WTC11 (cell line): Measurements from ENCODE around the gene ST6GAL1. TPM values are rescaled to one million over a fixed set of nuclear protein-coding genes. Genes with fewer than 3 reads are reported as not detected.
"Not testable (repeated sequence)": the region's sequence is repeated elsewhere in the genome, so short reads cannot be mapped to it uniquely, and the experiment has no call there.

Source experiments
- ATAC-seq: fragments of 200-7000 bp; cut with Tn5 transposase; 2 replicates; pipeline ENCODE4 v1.10.0; 2021; ENCODE audit warnings: mild to moderate bottlenecking, moderate library complexity
- CTCF ChIA-PET: fragments of 300-600 bp; sonication (Branson Sonifier 250); formaldehyde crosslinking; loops from one replicate; lab custom pipeline; 2021; ENCODE audit warnings: antibody characterized with exemption; lab: Charles Lee
- POLR2A ChIA-PET: fragments of 350-600 bp; sonication (Branson Sonifier 250); formaldehyde crosslinking; loops from one replicate; lab custom pipeline; 2021; ENCODE audit warnings: antibody characterized with exemption; lab: Charles Lee
- DNase-seq: peaks from one replicate; pipeline ENCODE4 v3.0.0; 2021; ENCODE audit warnings: low spot score
- H3K27ac Mint-ChIP-seq: 2 replicates; pipeline ENCODE4 v1.8.0; 2021; ENCODE audit warnings: mixed read lengths
- H3K27me3 Mint-ChIP-seq: 2 replicates; pipeline ENCODE4 v1.8.0; 2021; ENCODE audit warnings: low read depth, mild to moderate bottlenecking, moderate library complexity, mixed read lengths
- H3K36me3 Mint-ChIP-seq: 2 replicates; pipeline ENCODE4 v1.8.0; 2021; ENCODE audit warnings: mixed read lengths
- H3K4me1 Mint-ChIP-seq: 2 replicates; pipeline ENCODE4 v1.8.0; 2022; ENCODE audit warnings: mixed read lengths
- H3K4me3 Mint-ChIP-seq: 2 replicates; pipeline ENCODE4 v1.8.0; 2021; ENCODE audit warnings: mild to moderate bottlenecking, moderate library complexity, mixed read lengths
- H3K9me3 Mint-ChIP-seq: 2 replicates; pipeline ENCODE4 v1.8.0; 2021; ENCODE audit warnings: mixed read lengths
- ESRRA ChIP-seq: sonication (generic); formaldehyde crosslinking; IDR thresholded peaks from 2 replicates; pipeline ENCODE4 v1.8.1; 2022; ENCODE audit warnings: mild to moderate bottlenecking, missing genetic modification reagents, borderline replicate concordance
- FOXP1 ChIP-seq: sonication (generic); formaldehyde crosslinking; IDR thresholded peaks from 2 replicates; pipeline ENCODE4 v1.8.0; 2022; ENCODE audit warnings: missing genetic modification reagents, mild to moderate bottlenecking, moderate library complexity, borderline replicate concordance
- GABPB1 ChIP-seq: sonication (generic); formaldehyde crosslinking; IDR thresholded peaks from 2 replicates; pipeline ENCODE4 v1.8.1; 2023; ENCODE audit warnings: mild to moderate bottlenecking, missing genetic modification reagents
- JUN ChIP-seq: sonication (generic); formaldehyde crosslinking; IDR thresholded peaks from 2 replicates; pipeline ENCODE4 v1.8.0; 2023; ENCODE audit warnings: mild to moderate bottlenecking, missing genetic modification reagents
- PRRX2 ChIP-seq: fragments of 250-450 bp; sonication (Bioruptor Pico); IDR thresholded peaks from 2 replicates; pipeline ENCODE4 v1.8.0; 2021; ENCODE audit warnings: mild to moderate bottlenecking
- RELA ChIP-seq: sonication (generic); formaldehyde crosslinking; IDR thresholded peaks from 2 replicates; pipeline ENCODE4 v1.8.1; 2022; ENCODE audit warnings: missing genetic modification reagents, mild to moderate bottlenecking, borderline replicate concordance
- SMAD4 ChIP-seq: sonication (generic); formaldehyde crosslinking; IDR thresholded peaks from 2 replicates; pipeline ENCODE4 v1.8.0; 2022; ENCODE audit warnings: mild to moderate bottlenecking, missing genetic modification reagents
- ZNF317 ChIP-seq: sonication (generic); formaldehyde crosslinking; IDR thresholded peaks from 2 replicates; pipeline ENCODE4 v1.8.1; 2023; ENCODE audit warnings: low read depth, mild to moderate bottlenecking, moderate library complexity, missing genetic modification reagents, borderline replicate concordance
- total RNA-seq: library from RNA; stranded (reverse); gene quantifications from 3 replicates; pipeline ENCODE4 v1.2.3, GENCODE V29; 2021
- TF ChIP-seq, protein P1 (sequence below): sonication (generic); formaldehyde crosslinking; IDR thresholded peaks from 2 replicates; pipeline ENCODE4 v1.8.1; 2023; ENCODE audit warnings: mild to moderate bottlenecking, missing genetic modification reagents, moderate library complexity
- TF ChIP-seq, protein P2 (sequence below): sonication (generic); formaldehyde crosslinking; IDR thresholded peaks from 2 replicates; pipeline ENCODE4 v1.8.0; 2022; ENCODE audit warnings: mild to moderate bottlenecking, missing genetic modification reagents
- TF ChIP-seq, protein P3 (sequence below): sonication (generic); formaldehyde crosslinking; IDR thresholded peaks from 2 replicates; pipeline ENCODE4 v1.8.0; 2022; ENCODE audit warnings: mild to moderate bottlenecking, missing genetic modification reagents
- TF ChIP-seq, protein P4 (sequence below): sonication (generic); formaldehyde crosslinking; IDR thresholded peaks from 2 replicates; pipeline ENCODE4 v1.8.1; 2023; ENCODE audit warnings: mild to moderate bottlenecking, missing genetic modification reagents
- TF ChIP-seq, protein P5 (sequence below): sonication (generic); formaldehyde crosslinking; IDR thresholded peaks from 2 replicates; pipeline ENCODE4 v1.8.0; 2023; ENCODE audit warnings: mild to moderate bottlenecking, missing genetic modification reagents

The ST6GAL1 gene
- total RNA-seq, 1 experiment from 2014 or later = 87.5 TPM

DNA sequence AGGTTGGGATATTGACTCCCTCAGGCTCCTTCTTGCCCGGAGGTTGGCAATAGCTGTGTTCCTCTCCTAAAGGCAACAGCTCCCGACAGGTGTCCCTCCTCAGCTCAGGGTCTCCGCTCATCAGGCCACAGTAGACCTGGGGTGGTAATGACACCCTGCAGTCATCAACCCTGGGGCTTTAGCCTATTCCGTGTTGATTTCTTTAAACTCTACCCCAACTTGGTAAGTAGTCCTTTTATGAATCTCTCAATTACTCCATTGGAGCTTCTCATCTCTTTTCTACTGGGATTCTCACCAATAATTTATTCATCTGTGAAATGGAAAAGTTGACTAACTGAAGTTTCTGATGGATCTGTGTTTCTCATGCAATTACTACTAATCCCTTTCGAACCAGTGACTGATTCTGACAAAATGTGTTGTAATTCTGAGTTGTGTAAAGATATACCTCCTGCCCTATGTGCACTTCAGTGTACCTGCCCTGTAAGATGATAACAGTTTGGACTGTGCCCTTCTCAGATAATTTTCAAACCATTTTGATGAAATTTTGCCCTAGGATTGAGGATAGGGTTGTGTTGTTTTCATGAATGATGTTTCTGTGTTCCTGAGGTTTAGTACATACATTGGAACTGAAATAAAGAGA is 119.3 kb downstream of the ST6GAL1 start (continued):
- TF ChIP-seq PRRX2 (CRISPR knock-in tag) = no peak
- TF ChIP-seq, protein P1, sequence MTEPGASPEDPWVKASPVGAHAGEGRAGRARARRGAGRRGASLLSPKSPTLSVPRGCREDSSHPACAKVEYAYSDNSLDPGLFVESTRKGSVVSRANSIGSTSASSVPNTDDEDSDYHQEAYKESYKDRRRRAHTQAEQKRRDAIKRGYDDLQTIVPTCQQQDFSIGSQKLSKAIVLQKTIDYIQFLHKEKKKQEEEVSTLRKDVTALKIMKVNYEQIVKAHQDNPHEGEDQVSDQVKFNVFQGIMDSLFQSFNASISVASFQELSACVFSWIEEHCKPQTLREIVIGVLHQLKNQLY (CRISPR knock-in tag) = no peak
- TF ChIP-seq RELA = no peak
- no peak for TF ChIP-seq ESRRA (CRISPR knock-in tag)
- TF ChIP-seq, all 79 proteins: peak for 0

DNA sequence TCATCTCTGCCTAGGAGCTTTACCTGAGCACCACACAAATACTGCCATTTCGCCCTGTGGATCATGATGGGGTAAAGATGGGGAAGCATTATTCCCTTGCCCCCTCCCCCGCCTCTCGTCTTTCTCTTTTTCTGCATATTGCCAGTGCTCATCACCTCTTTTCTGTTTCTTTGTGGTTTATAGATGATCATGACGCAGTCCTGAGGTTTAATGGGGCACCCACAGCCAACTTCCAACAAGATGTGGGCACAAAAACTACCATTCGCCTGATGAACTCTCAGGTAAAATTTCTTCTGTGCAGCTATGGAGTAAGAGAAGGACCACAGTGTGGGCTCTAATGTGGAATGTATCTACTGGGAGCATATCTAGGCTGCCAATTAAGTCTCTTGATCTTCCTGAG is 120.7 kb downstream of the ST6GAL1 start:
- peaks cover 44% of the 10 kb centered on the region for H3K9me3 Mint-ChIP-seq
- CTCF ChIA-PET = no interaction called here
- H3K27me3 Mint-ChIP-seq = no peaks in the 10 kb centered on the region
- peaks cover 87% of the 10 kb centered on the region for H3K36me3 Mint-ChIP-seq
- DNase-seq = no peak
- POLR2A ChIA-PET = no interaction called here
- H3K4me3 Mint-ChIP-seq = no peak overlapping the region
- no peak overlapping the region for H3K27ac Mint-ChIP-seq
- H3K4me1 Mint-ChIP-seq = no peaks in the 10 kb centered on the region
- no peak for ATAC-seq
- TF ChIP-seq, protein P2, sequence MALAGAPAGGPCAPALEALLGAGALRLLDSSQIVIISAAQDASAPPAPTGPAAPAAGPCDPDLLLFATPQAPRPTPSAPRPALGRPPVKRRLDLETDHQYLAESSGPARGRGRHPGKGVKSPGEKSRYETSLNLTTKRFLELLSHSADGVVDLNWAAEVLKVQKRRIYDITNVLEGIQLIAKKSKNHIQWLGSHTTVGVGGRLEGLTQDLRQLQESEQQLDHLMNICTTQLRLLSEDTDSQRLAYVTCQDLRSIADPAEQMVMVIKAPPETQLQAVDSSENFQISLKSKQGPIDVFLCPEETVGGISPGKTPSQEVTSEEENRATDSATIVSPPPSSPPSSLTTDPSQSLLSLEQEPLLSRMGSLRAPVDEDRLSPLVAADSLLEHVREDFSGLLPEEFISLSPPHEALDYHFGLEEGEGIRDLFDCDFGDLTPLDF (CRISPR knock-in tag) = no peak

DNA sequence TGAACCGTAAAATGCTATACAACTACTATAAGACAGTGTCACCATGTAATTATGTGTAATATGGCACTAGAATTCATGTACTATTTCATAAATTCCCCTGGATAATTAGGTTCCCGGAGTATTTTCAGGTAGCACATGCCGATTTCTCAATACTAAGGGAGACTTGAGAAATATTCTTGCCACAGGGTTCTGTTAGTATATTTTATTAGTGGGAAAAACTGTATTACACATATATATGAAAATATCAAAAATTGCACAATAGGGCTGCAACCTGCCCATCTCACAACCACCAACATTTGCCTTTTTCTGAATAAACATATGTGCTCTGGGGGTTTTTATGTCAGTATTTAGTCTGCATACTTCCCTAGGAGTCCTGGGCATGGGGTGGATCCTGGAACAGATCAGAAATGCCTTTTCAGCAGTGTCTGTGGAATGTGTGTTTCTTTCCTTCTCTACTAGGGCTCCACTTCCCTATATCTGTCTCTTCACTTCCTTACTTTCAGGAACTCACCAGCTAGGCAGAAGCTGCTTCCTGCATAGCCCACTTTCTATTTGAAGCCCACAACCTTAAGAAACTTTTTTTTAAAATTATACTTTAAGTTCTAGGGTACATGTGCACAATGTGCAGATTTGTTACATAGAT is 121.5 kb downstream of the ST6GAL1 start:
- no peaks in the 10 kb centered on the region for H3K4me1 Mint-ChIP-seq
- H3K4me3 Mint-ChIP-seq = no peak overlapping the region
- H3K9me3 Mint-ChIP-seq = peaks cover 46% of the 10 kb centered on the region
- ChIA-PET POLR2A (no interaction called here), CTCF (no interaction called here)
- H3K27me3 Mint-ChIP-seq = no peaks in the 10 kb centered on the region
- DNase-seq (no peak), ATAC-seq (no peak)
- TF ChIP-seq GABPB1 (CRISPR knock-in tag) = no peak
- TF ChIP-seq, protein P3, sequence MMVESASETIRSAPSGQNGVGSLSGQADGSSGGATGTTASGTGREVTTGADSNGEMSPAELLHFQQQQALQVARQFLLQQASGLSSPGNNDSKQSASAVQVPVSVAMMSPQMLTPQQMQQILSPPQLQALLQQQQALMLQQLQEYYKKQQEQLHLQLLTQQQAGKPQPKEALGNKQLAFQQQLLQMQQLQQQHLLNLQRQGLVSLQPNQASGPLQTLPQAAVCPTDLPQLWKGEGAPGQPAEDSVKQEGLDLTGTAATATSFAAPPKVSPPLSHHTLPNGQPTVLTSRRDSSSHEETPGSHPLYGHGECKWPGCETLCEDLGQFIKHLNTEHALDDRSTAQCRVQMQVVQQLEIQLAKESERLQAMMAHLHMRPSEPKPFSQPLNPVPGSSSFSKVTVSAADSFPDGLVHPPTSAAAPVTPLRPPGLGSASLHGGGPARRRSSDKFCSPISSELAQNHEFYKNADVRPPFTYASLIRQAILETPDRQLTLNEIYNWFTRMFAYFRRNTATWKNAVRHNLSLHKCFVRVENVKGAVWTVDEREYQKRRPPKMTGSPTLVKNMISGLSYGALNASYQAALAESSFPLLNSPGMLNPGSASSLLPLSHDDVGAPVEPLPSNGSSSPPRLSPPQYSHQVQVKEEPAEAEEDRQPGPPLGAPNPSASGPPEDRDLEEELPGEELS = no peak
- no peak for TF ChIP-seq JUN (CRISPR knock-in tag)
- TF ChIP-seq, protein P4, sequence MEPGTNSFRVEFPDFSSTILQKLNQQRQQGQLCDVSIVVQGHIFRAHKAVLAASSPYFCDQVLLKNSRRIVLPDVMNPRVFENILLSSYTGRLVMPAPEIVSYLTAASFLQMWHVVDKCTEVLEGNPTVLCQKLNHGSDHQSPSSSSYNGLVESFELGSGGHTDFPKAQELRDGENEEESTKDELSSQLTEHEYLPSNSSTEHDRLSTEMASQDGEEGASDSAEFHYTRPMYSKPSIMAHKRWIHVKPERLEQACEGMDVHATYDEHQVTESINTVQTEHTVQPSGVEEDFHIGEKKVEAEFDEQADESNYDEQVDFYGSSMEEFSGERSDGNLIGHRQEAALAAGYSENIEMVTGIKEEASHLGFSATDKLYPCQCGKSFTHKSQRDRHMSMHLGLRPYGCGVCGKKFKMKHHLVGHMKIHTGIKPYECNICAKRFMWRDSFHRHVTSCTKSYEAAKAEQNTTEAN (CRISPR knock-in tag) = no peak
- TF ChIP-seq, protein P5, sequence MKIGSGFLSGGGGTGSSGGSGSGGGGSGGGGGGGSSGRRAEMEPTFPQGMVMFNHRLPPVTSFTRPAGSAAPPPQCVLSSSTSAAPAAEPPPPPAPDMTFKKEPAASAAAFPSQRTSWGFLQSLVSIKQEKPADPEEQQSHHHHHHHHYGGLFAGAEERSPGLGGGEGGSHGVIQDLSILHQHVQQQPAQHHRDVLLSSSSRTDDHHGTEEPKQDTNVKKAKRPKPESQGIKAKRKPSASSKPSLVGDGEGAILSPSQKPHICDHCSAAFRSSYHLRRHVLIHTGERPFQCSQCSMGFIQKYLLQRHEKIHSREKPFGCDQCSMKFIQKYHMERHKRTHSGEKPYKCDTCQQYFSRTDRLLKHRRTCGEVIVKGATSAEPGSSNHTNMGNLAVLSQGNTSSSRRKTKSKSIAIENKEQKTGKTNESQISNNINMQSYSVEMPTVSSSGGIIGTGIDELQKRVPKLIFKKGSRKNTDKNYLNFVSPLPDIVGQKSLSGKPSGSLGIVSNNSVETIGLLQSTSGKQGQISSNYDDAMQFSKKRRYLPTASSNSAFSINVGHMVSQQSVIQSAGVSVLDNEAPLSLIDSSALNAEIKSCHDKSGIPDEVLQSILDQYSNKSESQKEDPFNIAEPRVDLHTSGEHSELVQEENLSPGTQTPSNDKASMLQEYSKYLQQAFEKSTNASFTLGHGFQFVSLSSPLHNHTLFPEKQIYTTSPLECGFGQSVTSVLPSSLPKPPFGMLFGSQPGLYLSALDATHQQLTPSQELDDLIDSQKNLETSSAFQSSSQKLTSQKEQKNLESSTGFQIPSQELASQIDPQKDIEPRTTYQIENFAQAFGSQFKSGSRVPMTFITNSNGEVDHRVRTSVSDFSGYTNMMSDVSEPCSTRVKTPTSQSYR (CRISPR knock-in tag) = no peak
- no peak for TF ChIP-seq ZNF317 (CRISPR knock-in tag)
- no peak for TF ChIP-seq FOXP1
- TF ChIP-seq SMAD4 (CRISPR knock-in tag) = no peak
- H3K36me3 Mint-ChIP-seq = peaks cover 88% of the 10 kb centered on the region
- no peak overlapping the region for H3K27ac Mint-ChIP-seq

DNA sequence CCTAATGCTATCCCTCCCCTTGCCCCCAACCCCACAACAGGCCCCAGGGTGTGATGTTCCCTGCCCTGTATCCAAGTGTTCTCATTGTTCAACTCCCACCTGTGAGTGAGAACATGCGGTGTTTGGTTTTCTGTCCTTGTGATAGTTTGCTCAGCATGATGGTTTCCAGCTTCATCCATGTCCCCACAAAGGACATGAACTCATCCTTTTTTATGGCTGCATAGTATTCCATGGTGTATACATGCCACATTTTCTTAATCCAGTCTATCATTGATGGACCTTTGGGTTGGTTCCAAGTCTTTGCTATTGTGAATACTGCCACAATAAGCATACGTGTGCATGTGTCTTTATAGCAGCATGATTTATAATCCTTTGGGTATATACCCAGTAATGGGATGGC is 122.1 kb downstream of the ST6GAL1 start:
- ATAC-seq = not testable (repeated sequence)

DNA sequence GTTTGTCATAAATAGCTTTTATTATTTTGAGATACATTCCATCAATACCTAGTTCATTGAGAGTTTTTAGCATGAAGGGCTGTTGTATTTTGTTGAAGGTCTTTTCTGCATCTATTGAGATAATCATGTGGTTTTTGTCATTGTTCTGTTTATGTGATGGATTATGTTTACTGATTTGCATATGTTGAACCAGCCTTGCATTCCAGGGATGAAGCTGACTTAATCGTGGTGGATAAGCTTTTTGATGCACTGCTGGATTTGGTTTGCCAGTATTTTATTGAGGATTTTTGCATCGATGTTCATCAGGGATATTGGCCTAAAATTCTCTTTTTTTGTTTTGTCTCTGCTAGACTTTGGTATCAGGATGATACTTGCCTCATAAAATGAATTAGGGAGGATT is 124.1 kb downstream of the ST6GAL1 start:
- H3K27me3 Mint-ChIP-seq, H3K4me3 Mint-ChIP-seq, H3K4me1 Mint-ChIP-seq, DNase-seq, H3K27ac Mint-ChIP-seq, CTCF ChIA-PET, ATAC-seq, POLR2A ChIA-PET: not testable (repeated sequence)
- H3K9me3 Mint-ChIP-seq = peaks cover 67% of the 10 kb centered on the region
- peaks cover 98% of the 10 kb centered on the region for H3K36me3 Mint-ChIP-seq

More for the DNA sequence above, 122.1 kb downstream of the ST6GAL1 start:
- POLR2A ChIA-PET, H3K4me1 Mint-ChIP-seq, H3K4me3 Mint-ChIP-seq, CTCF ChIA-PET, H3K27ac Mint-ChIP-seq, H3K27me3 Mint-ChIP-seq, DNase-seq: not testable (repeated sequence)
- Mint-ChIP-seq H3K36me3 (peaks cover 89% of the 10 kb centered on the region), H3K9me3 (peaks cover 52% of the 10 kb centered on the region)

DNA sequence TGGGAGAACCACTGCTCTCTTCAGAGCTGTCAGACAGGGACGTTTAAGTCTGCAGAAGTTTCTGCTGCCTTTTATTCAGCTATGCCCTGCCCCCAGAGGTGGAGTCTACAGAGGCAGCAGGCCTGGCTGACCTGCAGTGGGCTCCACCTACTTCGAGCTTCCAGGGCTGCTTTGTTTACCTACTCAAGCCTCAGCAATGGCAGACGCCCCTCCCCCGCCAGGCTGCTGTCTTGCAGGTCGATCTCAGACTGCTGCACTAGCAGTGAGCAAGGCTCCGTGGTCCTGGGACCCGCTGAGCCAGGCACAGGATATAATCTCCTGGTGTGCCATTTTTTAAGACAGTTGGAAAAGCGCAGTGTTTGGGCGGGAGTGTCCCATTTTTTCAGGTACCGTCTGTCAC is 127.5 kb downstream of the ST6GAL1 start:
- peak; percentile 26 for DNase-seq
- ATAC-seq, H3K27me3 Mint-ChIP-seq, H3K4me3 Mint-ChIP-seq, H3K4me1 Mint-ChIP-seq, H3K27ac Mint-ChIP-seq, CTCF ChIA-PET, POLR2A ChIA-PET: not testable (repeated sequence)
- Mint-ChIP-seq H3K36me3 (peaks cover 90% of the 10 kb centered on the region), H3K9me3 (peaks cover 58% of the 10 kb centered on the region)
